Endothelial cell of umbilical vein (primary cell): Measurements from ENCODE around the gene SYNPO2. TPM values are rescaled to one million over a fixed set of nuclear protein-coding genes. Genes with fewer than 3 reads are reported as not detected.

ENCODE experiments used
- BruUV-seq: library from RNA; stranded (reverse); fragments of 400-500 nt; replicated peaks from 2 replicates; lab custom pipeline; 2021; lab: Mats Ljungman, UMichigan
- CTCF ChIA-PET: fragments of 300-600, 350-600 bp; sonication (Branson Sonifier 250); formaldehyde crosslinking; loops from one replicate; lab custom pipeline; 2021; ENCODE audit warnings: antibody characterized with exemption, inconsistent platforms; lab: Charles Lee
- POLR2A ChIA-PET: fragments of 300-600, 350-600 bp; sonication (Branson Sonifier 250); formaldehyde crosslinking; loops from one replicate; lab custom pipeline; 2021; ENCODE audit warnings: antibody characterized with exemption, inconsistent platforms; lab: Charles Lee
- DNase-seq: peaks from one replicate; pipeline ENCODE4 v3.0.0-alpha.2; 2011; ENCODE audit warnings: low read depth, low spot score
- FAIRE-seq: peaks from 2 replicates; lab custom pipeline; 2011; peaks lifted over from hg19 to GRCh38; lab: Jason Lieb, UNC
- H2AFZ ChIP-seq: 2 replicates; pipeline ENCODE4 v1.6.0; 2012; ENCODE audit warnings: low read depth, low read length, control low read depth, inconsistent platforms
- H3K27ac ChIP-seq: 2 replicates; pipeline ENCODE4 v1.5.1; 2011; ENCODE audit warnings: low read depth, mild to moderate bottlenecking, control low read depth, low read length, moderate library complexity; ENCODE audit not compliant: insufficient read depth
- H3K27me3 ChIP-seq, 2 experiments: 2 replicates each; pipeline versions ENCODE4 v1.6.0 to v1.6.1; 2011; ENCODE audit warnings: low read length in 2 of 2, mixed read lengths in 1 of 2; ENCODE audit not compliant: control insufficient read depth in 2 of 2, insufficient read depth in 2 of 2
- H3K36me3 ChIP-seq, 2 experiments: 2 replicates in 1 of 2; 3 replicates in 1 of 2; pipeline ENCODE4 v1.5.1; 2011; ENCODE audit warnings: low read length in 2 of 2, mild to moderate bottlenecking in 1 of 2, moderate library complexity in 1 of 2; ENCODE audit not compliant: control insufficient read depth in 2 of 2, insufficient read depth in 2 of 2; ENCODE audit errors: extremely low read depth in 1 of 2
- H3K4me1 ChIP-seq: 3 replicates; pipeline ENCODE4 v1.5.1; 2011; ENCODE audit warnings: mild to moderate bottlenecking, low read length; ENCODE audit not compliant: control insufficient read depth, insufficient read depth; ENCODE audit errors: extremely low read depth
- H3K4me2 ChIP-seq: 2 replicates; pipeline ENCODE4 v1.6.1; 2011; ENCODE audit warnings: low read length, control low read depth, mixed read lengths; ENCODE audit not compliant: insufficient read depth
- H3K4me3 ChIP-seq, 3 experiments: fragments of 200-600 bp in 1 of 3; sonication (generic), shearing (Covaris generic) in 1 of 3; replicated peaks in 1 of 3; 2 replicates each; pipeline ENCODE4 v1.5.1; 2011 to 2016; ENCODE audit warnings: control low read depth in 3 of 3, low read length in 3 of 3, mild to moderate bottlenecking in 2 of 3, inconsistent platforms in 1 of 3, low read depth in 1 of 3, moderate library complexity in 1 of 3; ENCODE audit not compliant: insufficient read depth in 1 of 3
- H3K79me2 ChIP-seq: 2 replicates; pipeline ENCODE4 v1.6.0; 2012; ENCODE audit warnings: low read length, inconsistent platforms; ENCODE audit not compliant: control insufficient read depth, insufficient read depth
- H3K9ac ChIP-seq: replicated peaks from 2 replicates; pipeline ENCODE3; 2011; ENCODE audit warnings: low read length, control low read depth; ENCODE audit not compliant: insufficient read depth; ENCODE audit errors: extremely low read depth
- H3K9me1 ChIP-seq: replicated peaks from 3 replicates; pipeline ENCODE4 v1.6.0; 2011; ENCODE audit warnings: mild to moderate bottlenecking, low read length; ENCODE audit not compliant: control insufficient read depth, insufficient read depth; ENCODE audit errors: extremely low read depth
- H3K9me3 ChIP-seq: replicated peaks from 2 replicates; pipeline ENCODE4 v1.5.1; 2012; ENCODE audit warnings: low read length, inconsistent platforms; ENCODE audit not compliant: control insufficient read depth, insufficient read depth
- H4K20me1 ChIP-seq: replicated peaks from 2 replicates; pipeline ENCODE3; 2011; ENCODE audit warnings: mild to moderate bottlenecking, low read length; ENCODE audit not compliant: control insufficient read depth, insufficient read depth; ENCODE audit errors: extremely low read depth
- CTCF ChIP-seq, 2 donors: IDR thresholded peaks; 1 replicate in 1 of 2; 2 replicates in 1 of 2; pipeline ENCODE4 v1.5.1; 2011; ENCODE audit warnings: low read length in 2 of 2, mild to moderate bottlenecking in 2 of 2, moderate library complexity in 2 of 2, control low read depth in 1 of 2, inconsistent platforms in 1 of 2, low read depth in 1 of 2; ENCODE audit not compliant: insufficient read depth in 1 of 2; ENCODE audit errors: extremely low read depth in 1 of 2
- EZH2 ChIP-seq: IDR thresholded peaks from 2 replicates; pipeline ENCODE4 v1.6.1; 2012; ENCODE audit warnings: borderline replicate concordance, low read depth, mild to moderate bottlenecking, moderate library complexity, low read length, inconsistent platforms; ENCODE audit not compliant: severe bottlenecking
- FOS ChIP-seq: IDR thresholded peaks from 2 replicates; pipeline ENCODE4 v1.6.1; 2011; ENCODE audit warnings: mild to moderate bottlenecking, low read length, moderate library complexity, borderline replicate concordance; ENCODE audit not compliant: insufficient read depth
- GATA2 ChIP-seq: IDR thresholded peaks from 2 replicates; pipeline ENCODE4 v1.7.0; 2011; ENCODE audit warnings: low read depth, mild to moderate bottlenecking, moderate library complexity, mixed read lengths, low read length; ENCODE audit not compliant: insufficient read length, insufficient read depth
- MAX ChIP-seq: IDR thresholded peaks from 2 replicates; pipeline ENCODE4 v1.6.1; 2011; ENCODE audit not compliant: insufficient read depth, insufficient read length
- MYC ChIP-seq: IDR thresholded peaks from one replicate; pipeline ENCODE4 v1.6.1; 2011; ENCODE audit warnings: mild to moderate bottlenecking, low read depth, low read length
- POLR2A ChIP-seq: IDR thresholded peaks from 2 replicates; pipeline ENCODE4 v1.6.1; 2012; ENCODE audit warnings: low read depth, mild to moderate bottlenecking, control low read depth, low read length
- POLR2AphosphoS5 ChIP-seq: IDR thresholded peaks from 2 replicates; pipeline ENCODE4 v1.6.1; 2012; ENCODE audit warnings: low read depth, mild to moderate bottlenecking, control low read depth, low read length, moderate library complexity; ENCODE audit not compliant: insufficient read depth
- dilution Hi-C: fragments of 300-500 bp; cut with MboI; formaldehyde crosslinking; loops from one replicate; pipeline ENCODE4 v1.15.0; 2019; ENCODE audit warnings: low sequenced_read_pairs; ENCODE audit not compliant: extremely low pct_ligation_motif_present
- intact Hi-C: fragments of 100-400 bp; cut with micrococcal nuclease; formaldehyde crosslinking; loops from one replicate; pipeline ENCODE4 v1.10.0; 2022
- polyA plus RNA-seq, 4 experiments: library from polyadenylated mRNA; depleted of rRNA in 3 of 4; stranded (reverse) in 3 of 4; unstranded in 1 of 4; fragments of >200 nt; gene quantifications; 2 replicates each; pipeline versions ENCODE4 v1.2.1 to v1.2.3, GENCODE V29; 2011 to 2012; ENCODE audit warnings: missing spikeins in 1 of 4
- total RNA-seq: library from RNA; stranded (reverse); gene quantifications from 2 replicates; pipeline ENCODE4 v1.2.3, GENCODE V29; 2021

Gene SYNPO2
- total and polyA plus RNA-seq, 2 donors (not counting 3 experiments of a cell fraction or from before 2014, with no cell fraction given), result 0.06 to 0.13 TPM

- ChIA-PET POLR2A (no interaction called here), CTCF (interaction anchor here (0.6 to 7.2 kb wide), 14 partner anchors 10 to 1075 kb away, joined by 3 to 62 read pairs (median 4); partner anchors contain the start of gene PDE5A)
- TF ChIP-seq MYC (no peak), POLR2AphosphoS5 (no peak), POLR2A (no peak), EZH2 (no peak), FOS (no peak), CTCF (IDR thresholded peaks at IDR 0.05; ENCODE audit: extremely low read depth in 1 of 2, insufficient read depth in 1 of 2, low read depth in 1 of 2, low read length in 2 of 2) (peak; percentile 56 to 57), MAX (no peak), GATA2 (no peak)
- peaks cover 7% of the 10 kb centered on the region for H3K4me1 ChIP-seq
- DNase-seq (peak; percentile 64), FAIRE-seq (peak; percentile 49)
- H3K4me2 ChIP-seq, result no peak overlapping the region
- no peak overlapping the region for H3K9ac ChIP-seq
- H3K79me2 ChIP-seq, result no peaks in the 10 kb centered on the region
- no peaks in the 10 kb centered on the region for H3K9me1 ChIP-seq
- BruUV-seq, result no TSS peak
- no peaks in the 10 kb centered on the region for H3K36me3 ChIP-seq
- no peak overlapping the region for H3K27ac ChIP-seq
- intact Hi-C loops, result loop anchor here (1.0 to 5.0 kb wide), 8 partner anchors 61 to 1068 kb away; partner anchors contain the start of gene USP53
- dilution Hi-C loops, result no loop called here
- no peaks in the 10 kb centered on the region for H3K9me3 ChIP-seq
- no peaks in the 10 kb centered on the region for H4K20me1 ChIP-seq
- no peak overlapping the region for H3K4me3 ChIP-seq
- H3K27me3 ChIP-seq, result no peaks in the 10 kb centered on the region
- H2AFZ ChIP-seq, result no peak overlapping the region
Measured at GRCh38 chr4:118981839-118982381, 93.3 kb downstream of the SYNPO2 start.
